ENCODE measurements around the gene AKAP10. TPM values are rescaled to one million over a fixed set of nuclear protein-coding genes. Genes with fewer than 3 reads are reported as not detected.
"Not testable (repeated sequence)": the region's sequence is repeated elsewhere in the genome, so short reads cannot be mapped to it uniquely, and the experiment has no call there.

The AKAP10 gene, protein sequence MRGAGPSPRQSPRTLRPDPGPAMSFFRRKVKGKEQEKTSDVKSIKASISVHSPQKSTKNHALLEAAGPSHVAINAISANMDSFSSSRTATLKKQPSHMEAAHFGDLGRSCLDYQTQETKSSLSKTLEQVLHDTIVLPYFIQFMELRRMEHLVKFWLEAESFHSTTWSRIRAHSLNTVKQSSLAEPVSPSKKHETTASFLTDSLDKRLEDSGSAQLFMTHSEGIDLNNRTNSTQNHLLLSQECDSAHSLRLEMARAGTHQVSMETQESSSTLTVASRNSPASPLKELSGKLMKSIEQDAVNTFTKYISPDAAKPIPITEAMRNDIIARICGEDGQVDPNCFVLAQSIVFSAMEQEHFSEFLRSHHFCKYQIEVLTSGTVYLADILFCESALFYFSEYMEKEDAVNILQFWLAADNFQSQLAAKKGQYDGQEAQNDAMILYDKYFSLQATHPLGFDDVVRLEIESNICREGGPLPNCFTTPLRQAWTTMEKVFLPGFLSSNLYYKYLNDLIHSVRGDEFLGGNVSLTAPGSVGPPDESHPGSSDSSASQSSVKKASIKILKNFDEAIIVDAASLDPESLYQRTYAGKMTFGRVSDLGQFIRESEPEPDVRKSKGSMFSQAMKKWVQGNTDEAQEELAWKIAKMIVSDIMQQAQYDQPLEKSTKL
- total RNA-seq (10 to 100 TPM; 29.2 to 36.0 TPM), total RNA-seq (46.7 to 101 (median 69.9) reads per million in 172 experiments)
- 23.8 TPM for polyA plus RNA-seq (2013, experiment 1 of 2)
- 37.0 TPM for polyA plus RNA-seq (2013, experiment 2 of 2)

DNA sequence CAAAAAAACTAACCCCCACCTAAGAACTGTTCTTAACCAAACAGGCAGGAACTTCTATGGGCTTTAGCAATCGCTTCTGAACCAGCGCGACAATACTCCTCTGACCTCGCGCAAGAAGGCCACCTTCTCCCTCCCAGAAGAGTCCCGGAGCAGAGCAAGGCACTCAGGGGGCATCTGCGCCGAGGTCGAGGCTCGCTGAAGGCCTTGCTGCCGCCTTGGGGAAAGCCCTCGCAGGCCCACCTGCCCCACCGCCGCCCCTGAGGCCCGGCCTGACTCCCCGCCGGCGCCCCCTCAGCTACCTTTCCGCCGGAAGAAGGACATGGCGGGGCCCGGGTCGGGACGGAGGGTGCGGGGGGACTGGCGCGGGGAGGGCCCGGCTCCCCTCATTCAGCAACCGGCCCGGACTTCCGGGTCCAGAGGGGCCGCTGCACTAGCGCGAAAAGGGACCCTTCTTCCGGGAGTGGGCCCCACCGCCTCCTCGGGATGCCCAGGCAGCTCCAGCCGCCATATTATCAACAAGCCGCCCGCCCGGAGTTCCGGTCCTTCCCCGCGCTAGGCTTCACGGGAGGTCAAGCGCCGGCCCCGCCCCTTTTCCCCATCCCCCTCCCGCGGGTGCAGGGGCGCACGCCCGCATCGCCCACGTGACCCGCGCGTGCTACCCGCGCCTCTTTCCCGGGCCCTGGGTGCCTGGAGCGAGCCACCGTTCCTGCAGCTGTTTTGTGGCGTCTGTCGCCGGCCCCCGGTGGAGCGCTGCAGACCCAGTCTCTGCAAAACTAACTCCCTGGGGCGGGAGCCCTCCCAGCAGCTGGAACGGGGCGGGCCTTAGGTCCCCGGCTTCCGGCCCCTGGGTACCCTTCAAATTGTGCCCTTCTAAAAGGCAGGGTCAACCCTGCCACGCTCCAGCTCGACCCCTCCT lies at the start of gene AKAP10:
TSS of gene AKAP10 (minus strand) at position 536 of the 916 bp plus-strand sequence. CDS start at position 387, 149 bp downstream.
- H3K4me3 ChIP-seq (ENCODE audit: low read length): peak within 1 kb of the TSS; percentile 83

DNA sequence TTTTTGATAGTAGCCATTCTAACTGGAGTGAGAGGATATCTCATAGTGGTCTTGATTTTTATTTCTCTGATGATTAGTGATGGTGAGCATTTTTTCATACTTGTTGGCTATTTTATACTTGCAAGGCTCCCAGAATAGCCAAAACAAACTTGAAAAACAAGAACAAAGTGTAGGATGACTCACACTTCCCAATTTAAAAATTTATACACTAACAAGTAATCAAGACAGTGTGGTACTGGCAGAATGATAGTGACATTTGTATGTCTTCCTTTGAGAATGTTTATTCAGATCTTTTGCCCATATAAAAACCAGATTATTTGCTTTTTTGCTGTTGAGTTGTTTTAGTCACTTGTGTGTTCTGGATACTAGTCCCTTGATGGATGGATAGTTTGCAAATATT lies 49.3 kb upstream of the AKAP10 start:
- Histone ChIP-seq H3K4me3 (ENCODE audit: low read length) (no peak overlapping the region), H3K9me3 (ENCODE audit: control insufficient read depth in 1 of 2, insufficient read depth in 1 of 2, low read length in 2 of 2) (no peaks in the 10 kb centered on the region), H3K4me1 (ENCODE audit: insufficient read depth, low read length) (no peaks in the 10 kb centered on the region), H3K27ac (ENCODE audit: low read depth in 1 of 2, low read length in 2 of 2) (no peak overlapping the region), H3K27me3 (ENCODE audit: control insufficient read depth in 1 of 2, insufficient read depth in 2 of 2, low read length in 2 of 2) (no peaks in the 10 kb centered on the region), H3K36me3 (ENCODE audit: insufficient read depth, low read length) (no peaks in the 10 kb centered on the region)
- ChIA-PET POLR2A (no interaction called here), CTCF (no interaction called here)
- intact Hi-C loops (cut with DNase I, micrococcal nuclease): no loop called here
- DNase-seq (peak in 1 of 14 experiments; percentile 10), ATAC-seq (ENCODE audit: poor library complexity) (no peak)
- Mint-ChIP-seq H3K27ac (no peak overlapping the region), H3K4me1 (ENCODE audit: low read depth) (no peaks in the 10 kb centered on the region), H3K27me3 (no peaks in the 10 kb centered on the region), H3K4me3 (no peak overlapping the region), H3K9me3 (no peaks in the 10 kb centered on the region), H3K36me3 (ENCODE audit: low read depth) (no peaks in the 10 kb centered on the region)
- TF ChIP-seq, protein P1, sequence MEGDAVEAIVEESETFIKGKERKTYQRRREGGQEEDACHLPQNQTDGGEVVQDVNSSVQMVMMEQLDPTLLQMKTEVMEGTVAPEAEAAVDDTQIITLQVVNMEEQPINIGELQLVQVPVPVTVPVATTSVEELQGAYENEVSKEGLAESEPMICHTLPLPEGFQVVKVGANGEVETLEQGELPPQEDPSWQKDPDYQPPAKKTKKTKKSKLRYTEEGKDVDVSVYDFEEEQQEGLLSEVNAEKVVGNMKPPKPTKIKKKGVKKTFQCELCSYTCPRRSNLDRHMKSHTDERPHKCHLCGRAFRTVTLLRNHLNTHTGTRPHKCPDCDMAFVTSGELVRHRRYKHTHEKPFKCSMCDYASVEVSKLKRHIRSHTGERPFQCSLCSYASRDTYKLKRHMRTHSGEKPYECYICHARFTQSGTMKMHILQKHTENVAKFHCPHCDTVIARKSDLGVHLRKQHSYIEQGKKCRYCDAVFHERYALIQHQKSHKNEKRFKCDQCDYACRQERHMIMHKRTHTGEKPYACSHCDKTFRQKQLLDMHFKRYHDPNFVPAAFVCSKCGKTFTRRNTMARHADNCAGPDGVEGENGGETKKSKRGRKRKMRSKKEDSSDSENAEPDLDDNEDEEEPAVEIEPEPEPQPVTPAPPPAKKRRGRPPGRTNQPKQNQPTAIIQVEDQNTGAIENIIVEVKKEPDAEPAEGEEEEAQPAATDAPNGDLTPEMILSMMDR (IDR thresholded peaks at IDR 0.05): no peak

More for the DNA sequence above, at the start of gene AKAP10:
- H3K27ac Mint-ChIP-seq: peak within 1 kb of the TSS; percentile 97
- CTCF ChIA-PET: interaction anchor here (0.6 to 1.8 kb wide), 6 partner anchors 9 to 94 kb away, joined by 3 to 19 read pairs (median 4); partner anchors contain the start of gene SPECC1
- ATAC-seq (ENCODE audit: poor library complexity) (peak; percentile 83), DNase-seq (peak; percentile 85 to 94 (median 91))
- Histone ChIP-seq H3K9me3 (ENCODE audit: control insufficient read depth in 1 of 2, insufficient read depth in 1 of 2, low read length in 2 of 2) (no peaks in the 10 kb centered on the region), H3K27me3 (ENCODE audit: control insufficient read depth in 1 of 2, insufficient read depth in 2 of 2, low read length in 2 of 2) (no peaks in the 10 kb centered on the region), H3K4me1 (ENCODE audit: insufficient read depth, low read length) (peaks cover 43% of the 10 kb centered on the region), H3K36me3 (ENCODE audit: insufficient read depth, low read length) (peaks cover 6% of the 10 kb centered on the region), H3K27ac (ENCODE audit: low read depth in 1 of 2, low read length in 2 of 2) (peak within 1 kb of the TSS; percentile 83 to 85)
- TF ChIP-seq, protein P1 (IDR thresholded peaks at IDR 0.05): no peak
- peak within 1 kb of the TSS; percentile 99 for H3K4me3 Mint-ChIP-seq
- no peaks in the 10 kb centered on the region for H3K27me3 Mint-ChIP-seq
- peaks cover 48% of the 10 kb centered on the region for H3K36me3 Mint-ChIP-seq (ENCODE audit: low read depth)
- POLR2A ChIA-PET: interaction anchor here (0.6 to 1.9 kb wide), 16 partner anchors 11 to 1065 kb away, joined by 3 to 13 read pairs (median 5); partner anchors contain the start of genes ALDH3A2, MAPK7, ULK2 and USP22
- no peaks in the 10 kb centered on the region for H3K9me3 Mint-ChIP-seq
- H3K4me1 Mint-ChIP-seq (ENCODE audit: low read depth): peaks cover 59% of the 10 kb centered on the region
- intact Hi-C loops (cut with DNase I, micrococcal nuclease): loop anchor here in 1 of 2 experiments (2.0 to 5.0 kb wide), 2 partner anchors 31 to 110 kb away; partner anchors contain the start of genes SPECC1 and ULK2

DNA sequence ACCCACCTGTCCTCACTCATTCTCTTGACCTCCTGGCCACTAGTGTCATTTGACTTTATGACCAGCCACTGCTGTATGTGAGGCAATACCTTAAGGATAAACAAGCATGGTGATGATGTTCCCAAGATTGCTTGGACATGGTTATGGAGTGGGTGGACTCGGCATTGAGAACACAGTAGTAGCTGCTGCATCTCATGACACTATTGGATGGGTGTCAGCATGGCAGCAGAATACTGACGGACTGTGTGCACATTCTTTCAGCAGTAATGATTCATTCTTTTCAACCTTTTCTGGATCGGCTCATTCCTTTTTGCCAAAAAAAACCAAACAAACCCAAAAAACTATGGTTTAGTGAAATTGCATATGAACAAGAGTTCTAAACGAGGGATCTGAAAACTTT lies 45.1 kb upstream of the AKAP10 start:
- peaks cover 0 to 5% of the 10 kb centered on the region in 2 experiments for H3K27me3 ChIP-seq (ENCODE audit: control insufficient read depth in 1 of 2, insufficient read depth in 2 of 2, low read length in 2 of 2)
- no peak for DNase-seq
- Mint-ChIP-seq H3K9me3 (no peaks in the 10 kb centered on the region), H3K4me1 (ENCODE audit: low read depth) (no peaks in the 10 kb centered on the region), H3K36me3 (ENCODE audit: low read depth) (no peaks in the 10 kb centered on the region), H3K4me3 (no peak overlapping the region), H3K27me3 (peaks cover 7% of the 10 kb centered on the region), H3K27ac (no peak overlapping the region)
- ATAC-seq (ENCODE audit: poor library complexity): no peak
- no peaks in the 10 kb centered on the region for H3K9me3 ChIP-seq (ENCODE audit: control insufficient read depth in 1 of 2, insufficient read depth in 1 of 2, low read length in 2 of 2)
- TF ChIP-seq, protein P1 (IDR thresholded peaks at IDR 0.05): no peak
- CTCF ChIA-PET: no interaction called here
- no peaks in the 10 kb centered on the region for H3K36me3 ChIP-seq (ENCODE audit: insufficient read depth, low read length)
- intact Hi-C loops (cut with DNase I, micrococcal nuclease): no loop called here
- H3K4me1 ChIP-seq (ENCODE audit: insufficient read depth, low read length): no peaks in the 10 kb centered on the region
- no peak overlapping the region for H3K27ac ChIP-seq (ENCODE audit: low read depth in 1 of 2, low read length in 2 of 2)
- no peak overlapping the region for H3K4me3 ChIP-seq (ENCODE audit: low read length)
- POLR2A ChIA-PET: interaction anchor here (1.6 kb wide), 1 partner anchor 45 kb away, joined by 3 read pairs; the partner anchor contains the start of gene AKAP10

DNA sequence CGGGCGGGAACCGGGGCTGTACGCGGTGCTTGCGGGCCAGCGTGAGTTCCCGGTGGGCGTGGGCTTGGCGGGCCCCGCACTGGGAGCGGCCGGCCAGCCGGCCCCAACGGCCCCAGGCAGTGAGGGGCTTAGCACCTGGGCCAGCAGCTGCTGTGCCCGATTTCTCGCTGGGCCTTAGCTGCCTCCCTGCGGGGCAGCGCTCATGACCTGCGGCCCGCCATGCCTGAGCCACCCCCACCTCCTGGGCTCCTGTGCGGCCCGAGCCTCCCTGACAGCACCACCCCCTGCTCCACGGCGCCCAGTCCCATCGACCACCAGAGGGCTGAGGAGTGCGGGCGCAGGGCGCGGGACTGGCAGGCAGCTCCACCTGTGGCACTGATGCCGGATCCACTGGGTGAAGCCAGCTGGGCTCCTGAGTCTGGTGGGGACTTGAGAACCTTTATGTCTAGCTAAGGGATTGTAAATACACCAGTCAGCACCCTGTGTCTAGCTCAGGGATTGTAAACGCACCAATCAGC lies 38.9 kb upstream of the AKAP10 start:
- H3K27ac Mint-ChIP-seq; H3K36me3 Mint-ChIP-seq (ENCODE audit: low read depth); CTCF ChIA-PET; H3K4me1 ChIP-seq (ENCODE audit: insufficient read depth, low read length); H3K36me3 ChIP-seq (ENCODE audit: insufficient read depth, low read length); H3K9me3 ChIP-seq (ENCODE audit: control insufficient read depth in 1 of 2, insufficient read depth in 1 of 2, low read length in 2 of 2); H3K4me1 Mint-ChIP-seq (ENCODE audit: low read depth); DNase-seq; H3K4me3 ChIP-seq (ENCODE audit: low read length); POLR2A ChIA-PET; ATAC-seq (ENCODE audit: poor library complexity); intact Hi-C loops (cut with DNase I, micrococcal nuclease); H3K4me3 Mint-ChIP-seq; H3K9me3 Mint-ChIP-seq; H3K27ac ChIP-seq (ENCODE audit: low read depth in 1 of 2, low read length in 2 of 2): not testable (repeated sequence)
- peaks cover 57% of the 10 kb centered on the region for H3K27me3 Mint-ChIP-seq
- H3K27me3 ChIP-seq (ENCODE audit: control insufficient read depth in 1 of 2, insufficient read depth in 2 of 2, low read length in 2 of 2): peaks cover 4 to 31% of the 10 kb centered on the region in 2 experiments

All from CD4-positive, alpha-beta T cell (primary cell).